Keratinocyte (primary cell): ENCODE results near the gene POU6F2. TPM values are rescaled to one million over a fixed set of nuclear protein-coding genes. Genes with fewer than 3 reads are reported as not detected.

Experiments
- DNase-seq: peaks from one replicate; pipeline ENCODE4 v3.0.0-alpha.2; 2011; ENCODE audit warnings: low read depth, missing footprints, low spot score
- FAIRE-seq: peaks from 2 replicates; lab custom pipeline; 2011; peaks lifted over from hg19 to GRCh38; lab: Jason Lieb, UNC
- H2AFZ ChIP-seq: 2 replicates; pipeline ENCODE4 v1.6.0; 2012; ENCODE audit warnings: low read length, control low read depth, inconsistent platforms; ENCODE audit not compliant: control insufficient read depth
- H3K27ac ChIP-seq: 2 replicates; pipeline ENCODE4 v1.5.1; 2011; ENCODE audit warnings: low read length; ENCODE audit not compliant: control insufficient read depth, insufficient read depth
- H3K27me3 ChIP-seq: 3 replicates; pipeline ENCODE4 v1.6.0; 2011; ENCODE audit warnings: low read length; ENCODE audit not compliant: control insufficient read depth, insufficient read depth; ENCODE audit errors: extremely low read depth
- H3K36me3 ChIP-seq, 2 experiments: 2 replicates in 1 of 2; 3 replicates in 1 of 2; pipeline ENCODE4 v1.5.1; 2011; ENCODE audit warnings: low read length in 2 of 2, mild to moderate bottlenecking in 1 of 2; ENCODE audit not compliant: control insufficient read depth in 2 of 2, insufficient read depth in 2 of 2; ENCODE audit errors: extremely low read depth in 1 of 2
- H3K4me1 ChIP-seq: 3 replicates; pipeline ENCODE4 v1.5.1; 2011; ENCODE audit warnings: low read length; ENCODE audit not compliant: control insufficient read depth, insufficient read depth; ENCODE audit errors: extremely low read depth
- H3K4me2 ChIP-seq: 3 replicates; pipeline ENCODE4 v1.6.0; 2011; ENCODE audit warnings: low read depth, low read length; ENCODE audit not compliant: control insufficient read depth, insufficient read depth; ENCODE audit errors: extremely low read depth
- H3K4me3 ChIP-seq, 3 experiments: fragments of 200-600 bp in 1 of 3; sonication (generic) in 1 of 3; 2 replicates in 2 of 3; 3 replicates in 1 of 3; pipeline ENCODE4 v1.5.1; 2011 to 2016; ENCODE audit warnings: low read length in 3 of 3, mild to moderate bottlenecking in 3 of 3, control low read depth in 2 of 3, inconsistent platforms in 1 of 3, low read depth in 1 of 3, mixed read lengths in 1 of 3, mixed run types in 1 of 3, moderate library complexity in 1 of 3; ENCODE audit not compliant: control insufficient read depth in 2 of 3, insufficient read depth in 2 of 3; ENCODE audit errors: extremely low read depth in 1 of 3
- H3K79me2 ChIP-seq: 2 replicates; pipeline ENCODE4 v1.6.0; 2012; ENCODE audit warnings: low read length; ENCODE audit not compliant: control insufficient read depth, insufficient read depth
- H3K9ac ChIP-seq: 3 replicates; pipeline ENCODE4 v1.6.0; 2011; ENCODE audit warnings: low read length; ENCODE audit not compliant: control insufficient read depth, insufficient read depth; ENCODE audit errors: extremely low read depth
- H3K9me1 ChIP-seq: 3 replicates; pipeline ENCODE4 v1.6.0; 2011; ENCODE audit warnings: low read length; ENCODE audit not compliant: control insufficient read depth, insufficient read depth; ENCODE audit errors: extremely low read depth
- H3K9me3 ChIP-seq: 2 replicates; pipeline ENCODE4 v1.5.1; 2012; ENCODE audit warnings: low read depth, low read length; ENCODE audit not compliant: control insufficient read depth
- H4K20me1 ChIP-seq: 3 replicates; pipeline ENCODE4 v1.6.0; 2011; ENCODE audit warnings: low read length; ENCODE audit not compliant: control insufficient read depth, insufficient read depth; ENCODE audit errors: extremely low read depth
- EZH2 ChIP-seq: IDR thresholded peaks from one replicate; pipeline ENCODE4 v1.6.1; 2012; ENCODE audit warnings: inconsistent platforms, mild to moderate bottlenecking, low read length, moderate library complexity
- dilution Hi-C: fragments of 300-500 bp; cut with MboI; formaldehyde crosslinking; loops from one replicate; pipeline ENCODE4 v1.7.0; 2020; ENCODE audit warnings: low sequenced_read_pairs; ENCODE audit not compliant: extremely low pct_ligation_motif_present
- polyA plus RNA-seq, 5 experiments: library from polyadenylated mRNA; depleted of rRNA in 3 of 5; stranded (reverse) in 3 of 5; stranded (forward) in 1 of 5; unstranded in 1 of 5; fragments of >200 nt; gene quantifications; 1 replicate in 1 of 5; 2 replicates in 3 of 5; 3 replicates in 1 of 5; pipeline versions ENCODE4 v1.2.1 to v1.2.3, GENCODE V29; 2011 to 2012; ENCODE audit warnings: missing spikeins in 2 of 5, low read depth in 1 of 5, low replicate concordance in 1 of 5
- TF ChIP-seq, protein P1 (sequence below), 3 experiments: IDR thresholded peaks in 1 of 3; conservative IDR thresholded peaks in 1 of 3; optimal IDR thresholded peaks in 1 of 3; 2 replicates in 2 of 3; 3 replicates in 1 of 3; pipeline versions ENCODE3 to v1.5.1; 2011; ENCODE audit warnings: low read length in 3 of 3, mild to moderate bottlenecking in 3 of 3, moderate library complexity in 2 of 3, control low read depth in 1 of 3, inconsistent platforms in 1 of 3; ENCODE audit not compliant: insufficient read depth in 2 of 3; ENCODE audit errors: extremely low read depth in 1 of 3

The POU6F2 gene
- polyA plus RNA-seq, 1 donor (not counting 4 experiments of a cell fraction or from before 2014, with no cell fraction given), result not detected

DNA sequence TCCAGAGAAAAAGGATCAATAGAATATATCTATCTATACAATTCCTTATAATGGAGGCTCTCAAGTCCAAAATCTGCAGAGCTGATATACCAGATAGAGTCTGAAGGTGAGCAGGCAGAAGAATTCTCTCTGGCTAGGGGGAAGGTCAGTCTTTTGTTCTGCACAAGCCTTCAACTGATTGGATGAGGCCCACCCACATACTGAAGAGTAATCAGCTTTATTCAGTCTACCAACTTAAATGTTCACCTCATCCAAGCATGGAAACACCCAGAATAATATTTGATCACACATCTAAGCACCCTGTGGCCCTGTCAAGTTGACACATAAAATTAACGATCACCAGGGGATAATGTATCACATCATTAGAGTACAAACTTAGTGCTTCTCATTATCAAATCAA lies 394.7 kb downstream of the POU6F2 start:
- no peak for DNase-seq
- H3K4me3 ChIP-seq, result no peak overlapping the region
- no peaks in the 10 kb centered on the region for H3K4me1 ChIP-seq
- no peak overlapping the region for H3K4me2 ChIP-seq
- no peak for TF ChIP-seq EZH2
- TF ChIP-seq, protein P1, sequence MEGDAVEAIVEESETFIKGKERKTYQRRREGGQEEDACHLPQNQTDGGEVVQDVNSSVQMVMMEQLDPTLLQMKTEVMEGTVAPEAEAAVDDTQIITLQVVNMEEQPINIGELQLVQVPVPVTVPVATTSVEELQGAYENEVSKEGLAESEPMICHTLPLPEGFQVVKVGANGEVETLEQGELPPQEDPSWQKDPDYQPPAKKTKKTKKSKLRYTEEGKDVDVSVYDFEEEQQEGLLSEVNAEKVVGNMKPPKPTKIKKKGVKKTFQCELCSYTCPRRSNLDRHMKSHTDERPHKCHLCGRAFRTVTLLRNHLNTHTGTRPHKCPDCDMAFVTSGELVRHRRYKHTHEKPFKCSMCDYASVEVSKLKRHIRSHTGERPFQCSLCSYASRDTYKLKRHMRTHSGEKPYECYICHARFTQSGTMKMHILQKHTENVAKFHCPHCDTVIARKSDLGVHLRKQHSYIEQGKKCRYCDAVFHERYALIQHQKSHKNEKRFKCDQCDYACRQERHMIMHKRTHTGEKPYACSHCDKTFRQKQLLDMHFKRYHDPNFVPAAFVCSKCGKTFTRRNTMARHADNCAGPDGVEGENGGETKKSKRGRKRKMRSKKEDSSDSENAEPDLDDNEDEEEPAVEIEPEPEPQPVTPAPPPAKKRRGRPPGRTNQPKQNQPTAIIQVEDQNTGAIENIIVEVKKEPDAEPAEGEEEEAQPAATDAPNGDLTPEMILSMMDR (optimal IDR thresholded peaks at IDR 0.05 in 1 of 3, IDR thresholded peaks at IDR 0.05 in 1 of 3, conservative IDR thresholded peaks at IDR 0.05 in 1 of 3; ENCODE audit: extremely low read depth in 1 of 3, insufficient read depth in 2 of 3, low read length in 3 of 3), result no peak
- no peaks in the 10 kb centered on the region for H3K36me3 ChIP-seq
- no peaks in the 10 kb centered on the region for H3K79me2 ChIP-seq
- no peaks in the 10 kb centered on the region for H3K27me3 ChIP-seq
- no peaks in the 10 kb centered on the region for H4K20me1 ChIP-seq
- H3K9ac ChIP-seq, result no peak overlapping the region
- no peaks in the 10 kb centered on the region for H3K9me3 ChIP-seq
- no peak overlapping the region for H3K27ac ChIP-seq
- dilution Hi-C loops, result no loop called here
- H3K9me1 ChIP-seq, result no peaks in the 10 kb centered on the region
- H2AFZ ChIP-seq, result no peak overlapping the region
- no peak for FAIRE-seq

DNA sequence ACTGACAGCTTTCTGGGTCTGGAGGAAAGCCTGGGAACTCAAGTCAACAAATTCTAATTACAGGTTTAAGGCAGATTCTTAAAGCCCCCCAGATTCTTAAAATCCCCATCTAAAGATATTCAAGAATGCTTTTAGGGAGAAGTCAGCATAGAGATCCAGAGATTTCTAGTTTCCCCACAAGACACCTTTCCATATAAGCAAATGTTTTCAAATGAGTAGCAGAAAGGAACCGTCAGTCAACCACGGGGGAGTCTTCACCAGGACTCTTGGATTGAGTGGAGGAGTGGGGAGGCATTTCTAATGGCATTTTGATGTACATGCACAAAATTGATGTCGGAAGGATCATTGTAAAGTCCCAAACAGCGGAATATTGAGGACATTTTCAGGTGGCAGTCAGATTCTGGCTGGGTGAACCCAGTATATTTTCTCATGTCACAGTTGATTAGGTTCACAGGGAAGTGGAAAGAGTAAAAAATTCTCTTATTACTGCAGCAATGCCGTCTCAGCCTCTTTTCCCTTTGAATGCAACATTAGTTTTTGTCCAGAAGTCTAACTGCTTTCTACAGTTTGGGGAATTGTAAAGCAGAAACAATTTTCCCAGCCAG lies 396.8 kb downstream of the POU6F2 start:
- dilution Hi-C loops, result no loop called here
- H3K79me2 ChIP-seq, result no peaks in the 10 kb centered on the region
- no peak for TF ChIP-seq EZH2
- TF ChIP-seq, protein P1 (optimal IDR thresholded peaks at IDR 0.05 in 1 of 3, IDR thresholded peaks at IDR 0.05 in 1 of 3, conservative IDR thresholded peaks at IDR 0.05 in 1 of 3; ENCODE audit: extremely low read depth in 1 of 3, insufficient read depth in 2 of 3, low read length in 3 of 3), result no peak
- no peaks in the 10 kb centered on the region for H3K27me3 ChIP-seq
- H4K20me1 ChIP-seq, result no peaks in the 10 kb centered on the region
- no peaks in the 10 kb centered on the region for H3K36me3 ChIP-seq
- FAIRE-seq (no peak), DNase-seq (no peak)
- no peak overlapping the region for H3K9ac ChIP-seq
- H3K9me1 ChIP-seq, result no peaks in the 10 kb centered on the region
- H3K4me2 ChIP-seq, result no peak overlapping the region
- H2AFZ ChIP-seq, result no peak overlapping the region
- no peaks in the 10 kb centered on the region for H3K4me1 ChIP-seq
- H3K9me3 ChIP-seq, result no peaks in the 10 kb centered on the region
- H3K4me3 ChIP-seq, result no peak overlapping the region
- no peak overlapping the region for H3K27ac ChIP-seq
